ENCODE data around the gene G0S2.
A peak's percentile ranks its signal among the peaks of the same experiment; 100 is the strongest.

The G0S2 gene

DNA sequence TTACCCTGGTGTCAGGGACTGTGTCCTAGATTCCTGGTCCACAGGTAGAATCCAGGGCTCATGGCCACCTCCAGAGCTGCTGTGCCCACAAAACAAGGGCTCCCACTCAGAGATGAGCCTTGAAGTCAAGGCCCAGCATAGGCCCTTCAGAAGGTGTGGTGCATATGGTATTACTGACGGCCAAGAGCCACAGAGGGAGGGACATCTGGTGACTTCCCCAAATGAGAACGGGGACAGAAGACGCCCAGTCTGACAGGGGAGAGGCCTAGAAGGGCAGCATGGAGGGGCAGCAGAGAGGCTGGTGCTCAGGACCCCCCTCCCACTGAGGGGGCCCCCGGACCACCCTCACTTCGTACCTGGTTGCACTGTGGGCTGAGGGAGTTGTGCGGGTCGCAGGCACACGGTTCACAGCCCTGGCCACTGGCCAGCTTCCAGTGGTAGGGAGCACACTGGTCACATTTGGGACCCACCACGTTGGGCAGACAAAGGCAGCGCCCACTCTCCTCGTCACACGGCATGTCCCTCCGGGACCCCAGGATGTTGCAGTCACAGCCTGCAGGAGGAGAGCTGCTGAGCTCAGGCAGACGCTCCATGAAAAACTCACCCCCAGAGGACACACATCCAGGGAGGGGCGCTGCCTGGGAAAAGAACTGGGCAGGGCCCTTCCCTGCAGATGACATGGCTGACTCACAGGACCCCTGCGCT, 48.0 kb upstream of the G0S2 start:
- TF ChIP-seq SPI1 (IDR thresholded peaks at IDR 0.05; ENCODE audit: borderline replicate concordance, low read depth) (peak; percentile 65; the same call in 1 of the 2 replicates), POLR2AphosphoS5 (IDR thresholded peaks at IDR 0.05; ENCODE audit: low read depth) (no peak)
- H3K27ac ChIP-seq (replicated peaks): no peak overlapping the region
- no peak overlapping the region for H3K4me3 ChIP-seq (replicated peaks; ENCODE audit: insufficient read depth, low read length)
- DNase-seq (ENCODE audit: low read depth in 1 of 2, low spot score in 1 of 2): peak in 1 of 2 experiments; percentile 47
- no peaks in the 10 kb centered on the region for H3K27me3 ChIP-seq (ENCODE audit: insufficient read depth, poor library complexity, severe bottlenecking)

DNA sequence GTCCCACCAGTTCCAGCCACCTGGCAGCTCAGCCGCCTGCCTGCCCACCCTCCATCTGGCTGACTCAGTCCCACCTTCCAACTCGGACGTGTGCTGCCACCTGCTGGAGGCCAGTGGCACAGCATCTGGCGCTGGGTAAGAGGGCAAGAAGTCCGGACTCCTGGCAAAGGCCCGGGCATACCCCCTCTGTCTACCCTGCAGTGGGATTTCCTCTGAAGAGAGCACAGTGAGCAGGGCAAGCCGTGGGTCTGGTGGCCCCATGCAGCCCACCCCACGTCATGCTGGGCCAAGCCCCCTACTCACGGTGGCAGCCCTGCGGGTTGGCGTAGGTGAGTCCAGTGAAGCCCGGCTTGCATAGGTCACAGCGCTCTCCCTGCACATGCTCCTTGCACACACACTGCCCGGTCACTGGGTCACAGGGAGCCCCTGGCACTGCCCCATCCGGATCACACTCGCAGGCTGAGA, 47.4 kb upstream of the G0S2 start:
- Histone ChIP-seq H3K4me3 (replicated peaks; ENCODE audit: insufficient read depth, low read length) (no peak overlapping the region), H3K27ac (replicated peaks) (no peak overlapping the region), H3K27me3 (ENCODE audit: insufficient read depth, poor library complexity, severe bottlenecking) (no peaks in the 10 kb centered on the region)
- TF ChIP-seq, protein P1, sequence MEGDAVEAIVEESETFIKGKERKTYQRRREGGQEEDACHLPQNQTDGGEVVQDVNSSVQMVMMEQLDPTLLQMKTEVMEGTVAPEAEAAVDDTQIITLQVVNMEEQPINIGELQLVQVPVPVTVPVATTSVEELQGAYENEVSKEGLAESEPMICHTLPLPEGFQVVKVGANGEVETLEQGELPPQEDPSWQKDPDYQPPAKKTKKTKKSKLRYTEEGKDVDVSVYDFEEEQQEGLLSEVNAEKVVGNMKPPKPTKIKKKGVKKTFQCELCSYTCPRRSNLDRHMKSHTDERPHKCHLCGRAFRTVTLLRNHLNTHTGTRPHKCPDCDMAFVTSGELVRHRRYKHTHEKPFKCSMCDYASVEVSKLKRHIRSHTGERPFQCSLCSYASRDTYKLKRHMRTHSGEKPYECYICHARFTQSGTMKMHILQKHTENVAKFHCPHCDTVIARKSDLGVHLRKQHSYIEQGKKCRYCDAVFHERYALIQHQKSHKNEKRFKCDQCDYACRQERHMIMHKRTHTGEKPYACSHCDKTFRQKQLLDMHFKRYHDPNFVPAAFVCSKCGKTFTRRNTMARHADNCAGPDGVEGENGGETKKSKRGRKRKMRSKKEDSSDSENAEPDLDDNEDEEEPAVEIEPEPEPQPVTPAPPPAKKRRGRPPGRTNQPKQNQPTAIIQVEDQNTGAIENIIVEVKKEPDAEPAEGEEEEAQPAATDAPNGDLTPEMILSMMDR (IDR thresholded peaks at IDR 0.05; ENCODE audit: insufficient read depth, low read length): peak; percentile 90
- no peak for TF ChIP-seq SPI1 (IDR thresholded peaks at IDR 0.05; ENCODE audit: borderline replicate concordance, low read depth)
- peak in 1 of 2 experiments; percentile 60 for DNase-seq (ENCODE audit: low read depth in 1 of 2, low spot score in 1 of 2)

DNA sequence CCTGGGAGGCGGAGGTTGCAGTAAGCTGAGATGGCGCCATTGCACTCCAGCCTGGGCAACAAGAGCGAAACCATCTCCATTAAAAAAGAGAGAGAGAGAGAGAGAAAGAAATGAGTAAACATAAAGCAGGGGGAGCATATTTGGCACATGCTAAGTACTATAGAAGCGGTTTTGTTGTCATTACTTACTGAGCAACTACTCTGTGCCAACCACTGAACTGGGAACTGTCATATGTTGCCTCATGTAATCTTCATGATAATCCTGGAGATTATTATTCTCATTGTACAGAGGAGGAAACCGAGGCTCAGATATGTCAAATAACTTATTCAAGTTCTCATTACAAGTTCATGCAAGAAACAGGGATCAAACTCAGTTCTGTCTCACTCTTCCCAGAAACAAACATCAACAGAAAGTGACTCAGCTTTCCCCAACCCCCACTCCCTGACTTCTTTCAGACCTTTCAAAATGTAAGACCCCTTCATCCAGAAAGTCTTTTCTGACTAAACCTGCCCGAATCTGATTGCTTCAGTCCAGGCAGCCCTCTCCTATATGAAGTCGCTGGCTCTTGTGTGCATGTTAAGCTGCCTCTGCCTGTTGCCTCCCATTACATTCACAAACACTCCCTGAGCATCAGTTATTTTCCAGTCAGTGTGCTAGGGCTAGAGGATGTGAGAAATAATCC, 46.5 kb upstream of the G0S2 start:
- no peak for DNase-seq (ENCODE audit: low read depth in 1 of 2, low spot score in 1 of 2)
- Histone ChIP-seq H3K27me3 (ENCODE audit: insufficient read depth, poor library complexity, severe bottlenecking) (no peaks in the 10 kb centered on the region), H3K4me3 (replicated peaks; ENCODE audit: insufficient read depth, low read length) (no peak overlapping the region), H3K27ac (replicated peaks) (no peak overlapping the region)
- TF ChIP-seq, protein P2, sequence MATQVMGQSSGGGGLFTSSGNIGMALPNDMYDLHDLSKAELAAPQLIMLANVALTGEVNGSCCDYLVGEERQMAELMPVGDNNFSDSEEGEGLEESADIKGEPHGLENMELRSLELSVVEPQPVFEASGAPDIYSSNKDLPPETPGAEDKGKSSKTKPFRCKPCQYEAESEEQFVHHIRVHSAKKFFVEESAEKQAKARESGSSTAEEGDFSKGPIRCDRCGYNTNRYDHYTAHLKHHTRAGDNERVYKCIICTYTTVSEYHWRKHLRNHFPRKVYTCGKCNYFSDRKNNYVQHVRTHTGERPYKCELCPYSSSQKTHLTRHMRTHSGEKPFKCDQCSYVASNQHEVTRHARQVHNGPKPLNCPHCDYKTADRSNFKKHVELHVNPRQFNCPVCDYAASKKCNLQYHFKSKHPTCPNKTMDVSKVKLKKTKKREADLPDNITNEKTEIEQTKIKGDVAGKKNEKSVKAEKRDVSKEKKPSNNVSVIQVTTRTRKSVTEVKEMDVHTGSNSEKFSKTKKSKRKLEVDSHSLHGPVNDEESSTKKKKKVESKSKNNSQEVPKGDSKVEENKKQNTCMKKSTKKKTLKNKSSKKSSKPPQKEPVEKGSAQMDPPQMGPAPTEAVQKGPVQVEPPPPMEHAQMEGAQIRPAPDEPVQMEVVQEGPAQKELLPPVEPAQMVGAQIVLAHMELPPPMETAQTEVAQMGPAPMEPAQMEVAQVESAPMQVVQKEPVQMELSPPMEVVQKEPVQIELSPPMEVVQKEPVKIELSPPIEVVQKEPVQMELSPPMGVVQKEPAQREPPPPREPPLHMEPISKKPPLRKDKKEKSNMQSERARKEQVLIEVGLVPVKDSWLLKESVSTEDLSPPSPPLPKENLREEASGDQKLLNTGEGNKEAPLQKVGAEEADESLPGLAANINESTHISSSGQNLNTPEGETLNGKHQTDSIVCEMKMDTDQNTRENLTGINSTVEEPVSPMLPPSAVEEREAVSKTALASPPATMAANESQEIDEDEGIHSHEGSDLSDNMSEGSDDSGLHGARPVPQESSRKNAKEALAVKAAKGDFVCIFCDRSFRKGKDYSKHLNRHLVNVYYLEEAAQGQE (IDR thresholded peaks at IDR 0.05; ENCODE audit: insufficient replicate concordance, low read depth): no peak
- TF ChIP-seq GABPA (IDR thresholded peaks at IDR 0.05; ENCODE audit: low read depth): no peak
- no peak for TF ChIP-seq POLR2AphosphoS5 (IDR thresholded peaks at IDR 0.05; ENCODE audit: low read depth)
- no peak for TF ChIP-seq SPI1 (IDR thresholded peaks at IDR 0.05; ENCODE audit: borderline replicate concordance, low read depth)
- TF ChIP-seq, protein P1 (IDR thresholded peaks at IDR 0.05; ENCODE audit: insufficient read depth, low read length): no peak

DNA sequence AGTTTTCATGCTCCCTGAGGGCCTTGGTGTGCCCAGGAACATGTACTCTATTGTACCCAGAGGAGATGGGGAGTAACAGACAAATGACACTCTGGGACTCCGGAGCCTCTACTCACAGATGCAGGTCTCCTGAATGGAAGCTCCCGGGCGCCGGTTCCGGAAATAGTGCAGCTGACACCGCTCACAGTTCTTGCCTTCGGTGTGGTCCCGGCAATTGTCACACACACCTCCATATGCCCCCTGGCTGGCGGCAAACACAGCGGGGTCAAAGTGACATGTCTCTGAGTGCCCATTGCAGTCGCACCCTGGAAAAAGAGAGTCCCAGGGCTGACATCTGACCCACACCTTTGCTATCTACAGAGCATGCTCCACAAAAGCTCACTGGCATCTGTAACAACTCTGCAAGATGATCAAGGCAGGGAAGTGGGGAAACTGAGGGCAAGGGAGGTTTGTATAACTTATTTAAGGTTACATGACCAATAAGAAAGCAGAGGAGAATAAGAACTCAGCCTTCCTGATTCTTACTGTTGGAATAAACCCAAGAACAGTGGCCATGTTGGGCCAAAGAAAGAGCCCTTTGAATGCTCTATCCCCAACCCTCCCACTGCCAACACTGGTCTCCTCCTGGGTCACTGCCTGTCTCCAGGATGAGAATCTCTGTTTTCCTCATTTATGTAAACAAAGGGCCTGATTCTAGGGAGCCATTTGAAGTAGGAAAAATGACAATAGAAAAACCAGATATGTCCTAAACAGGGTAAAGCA, 45.4 kb upstream of the G0S2 start:
- H3K27me3 ChIP-seq (ENCODE audit: insufficient read depth, poor library complexity, severe bottlenecking): no peaks in the 10 kb centered on the region
- no peak overlapping the region for H3K4me3 ChIP-seq (replicated peaks; ENCODE audit: insufficient read depth, low read length)
- TF ChIP-seq, protein P1 (IDR thresholded peaks at IDR 0.05; ENCODE audit: insufficient read depth, low read length): no peak
- TF ChIP-seq POLR2AphosphoS5 (IDR thresholded peaks at IDR 0.05; ENCODE audit: low read depth): no peak
- TF ChIP-seq GABPA (IDR thresholded peaks at IDR 0.05; ENCODE audit: low read depth): no peak
- TF ChIP-seq, protein P2 (IDR thresholded peaks at IDR 0.05; ENCODE audit: insufficient replicate concordance, low read depth): no peak
- TF ChIP-seq SPI1 (IDR thresholded peaks at IDR 0.05; ENCODE audit: borderline replicate concordance, low read depth): no peak
- H3K27ac ChIP-seq (replicated peaks): no peak overlapping the region
- no peak for DNase-seq (ENCODE audit: low read depth in 1 of 2, low spot score in 1 of 2)

Measured in HL-60 (cell line).